Measurements from ENCODE around the gene IL17C. TPM values are rescaled to one million over a fixed set of nuclear protein-coding genes. Genes with fewer than 3 reads are reported as not detected.

IL17C gene
- total and polyA plus RNA-seq, 4 experiments from 2014 or later = 0.44 TPM; not detected in 3

GRCh38 chr16:88671806-88672205, 33.4 kb downstream of the IL17C start:
- H3K27ac Mint-ChIP-seq = no peak overlapping the region
- ChIA-PET POLR2A (ENCODE audit: partially characterized antibody) (interaction anchor here (0.9 to 3.7 kb wide), 4 partner anchors 9 to 32 kb away, joined by 3 to 11 read pairs (median 3); no protein-coding TSS in a partner anchor), CTCF (ENCODE audit: partially characterized antibody) (no interaction called here)
- no peaks in the 10 kb centered on the region for H3K9me3 ChIP-seq (ENCODE audit: control insufficient read depth in 1 of 2, low read length in 2 of 2)
- peaks cover 3% of the 10 kb centered on the region for H3K36me3 ChIP-seq (ENCODE audit: insufficient read depth, low read length)
- peaks cover 0 to 2% (median 0%) of the 10 kb centered on the region in 4 donors for H3K4me1 Mint-ChIP-seq
- H3K27ac ChIP-seq (ENCODE audit: low read depth, low read length) = no peak overlapping the region
- no peak overlapping the region for H3K4me3 ChIP-seq (ENCODE audit: low read length in 2 of 2)
- intact Hi-C loops (cut with micrococcal nuclease) = no loop called here
- H3K36me3 Mint-ChIP-seq = peaks cover 0 to 2% of the 10 kb centered on the region in 2 donors
- no peak overlapping the region for H3K4me3 Mint-ChIP-seq
- no peaks in the 10 kb centered on the region for H3K27me3 ChIP-seq (ENCODE audit: insufficient read depth, low read length)
- no peaks in the 10 kb centered on the region for H3K4me1 ChIP-seq (ENCODE audit: insufficient read depth, low read length)
- no peak for DNase-seq
- no peaks in the 10 kb centered on the region for H3K27me3 Mint-ChIP-seq
- no peaks in the 10 kb centered on the region for H3K9me3 Mint-ChIP-seq

GRCh38 chr16:88672776-88673175, 34.4 kb downstream of the IL17C start:
- Histone ChIP-seq H3K4me1 (ENCODE audit: insufficient read depth, low read length) (no peaks in the 10 kb centered on the region), H3K9me3 (ENCODE audit: control insufficient read depth in 1 of 2, low read length in 2 of 2) (no peaks in the 10 kb centered on the region), H3K27ac (ENCODE audit: low read depth, low read length) (no peak overlapping the region), H3K27me3 (ENCODE audit: insufficient read depth, low read length) (no peaks in the 10 kb centered on the region), H3K4me3 (ENCODE audit: low read length in 2 of 2) (no peak overlapping the region), H3K36me3 (ENCODE audit: insufficient read depth, low read length) (peaks cover 12% of the 10 kb centered on the region)
- Mint-ChIP-seq H3K9me3 (no peaks in the 10 kb centered on the region), H3K4me3 (no peak overlapping the region), H3K27ac (no peak overlapping the region), H3K27me3 (no peaks in the 10 kb centered on the region), H3K4me1 (no peaks in the 10 kb centered on the region), H3K36me3 (peaks cover 0 to 4% of the 10 kb centered on the region in 2 donors)
- POLR2A ChIA-PET (ENCODE audit: partially characterized antibody) = interaction anchor here (1.1 to 3.7 kb wide), 2 partner anchors 8 to 27 kb away, joined by 3 to 11 read pairs; no protein-coding TSS in a partner anchor
- DNase-seq = no peak
- CTCF ChIA-PET (ENCODE audit: partially characterized antibody) = no interaction called here
- intact Hi-C loops (cut with micrococcal nuclease) = no loop called here

GRCh38 chr16:88673716-88674379, 35.5 kb downstream of the IL17C start:
- Mint-ChIP-seq H3K36me3 (peaks cover 0 to 8% of the 10 kb centered on the region in 2 donors), H3K9me3 (no peaks in the 10 kb centered on the region)
- intact Hi-C loops (cut with micrococcal nuclease) = no loop called here

GRCh38 chr16:88676502-88677242, 38.3 kb downstream of the IL17C start:
- peaks cover 37% of the 10 kb centered on the region for H3K36me3 ChIP-seq (ENCODE audit: insufficient read depth, low read length)
- no peaks in the 10 kb centered on the region for H3K27me3 Mint-ChIP-seq

More at GRCh38 chr16:88673716-88674379, 35.5 kb downstream of the IL17C start:
- ChIA-PET POLR2A (ENCODE audit: partially characterized antibody) (interaction anchor here (1.1 kb wide), 1 partner anchor 12 kb away, joined by 4 read pairs; the partner anchor contains the start of gene SNAI3), CTCF (ENCODE audit: partially characterized antibody) (no interaction called here)
- Histone ChIP-seq H3K9me3 (ENCODE audit: control insufficient read depth in 1 of 2, low read length in 2 of 2) (no peaks in the 10 kb centered on the region), H3K4me1 (ENCODE audit: insufficient read depth, low read length) (no peaks in the 10 kb centered on the region), H3K27ac (ENCODE audit: low read depth, low read length) (no peak overlapping the region), H3K36me3 (ENCODE audit: insufficient read depth, low read length) (peaks cover 23% of the 10 kb centered on the region), H3K27me3 (ENCODE audit: insufficient read depth, low read length) (no peaks in the 10 kb centered on the region), H3K4me3 (ENCODE audit: low read length in 2 of 2) (no peak overlapping the region)
- Mint-ChIP-seq H3K4me3 (no peak overlapping the region), H3K27ac (peak overlapping the region in 1 of 7 donors; percentile 8), H3K27me3 (no peaks in the 10 kb centered on the region), H3K4me1 (no peaks in the 10 kb centered on the region)
- no peak for DNase-seq

DNA sequence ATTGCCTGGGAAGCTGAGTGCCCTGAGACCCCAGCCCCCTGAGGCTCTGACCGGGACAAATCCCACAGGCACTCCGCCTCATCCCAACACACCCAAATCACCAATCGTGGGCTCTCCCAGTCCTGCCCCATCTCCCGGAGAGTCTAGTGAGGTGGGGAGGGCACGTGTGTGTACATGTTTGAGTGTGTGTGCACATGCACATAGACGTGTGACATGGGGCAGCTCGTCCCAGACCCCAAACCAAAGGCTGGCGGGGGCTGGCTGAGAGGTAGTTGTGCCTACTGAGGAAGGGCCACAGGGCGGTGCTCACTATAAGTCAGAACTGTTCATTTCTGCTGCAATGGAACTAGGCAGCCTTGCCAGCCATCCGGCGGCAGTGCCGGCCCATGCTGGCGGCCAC, 39.3 kb downstream of the IL17C start:
- intact Hi-C loops (cut with micrococcal nuclease) = no loop called here
- H3K4me3 Mint-ChIP-seq = no peak overlapping the region
- Histone ChIP-seq H3K36me3 (ENCODE audit: insufficient read depth, low read length) (peaks cover 37% of the 10 kb centered on the region), H3K4me1 (ENCODE audit: insufficient read depth, low read length) (peaks cover 23% of the 10 kb centered on the region), H3K27ac (ENCODE audit: low read depth, low read length) (no peak overlapping the region), H3K27me3 (ENCODE audit: insufficient read depth, low read length) (no peaks in the 10 kb centered on the region), H3K4me3 (ENCODE audit: low read length in 2 of 2) (no peak overlapping the region), H3K9me3 (ENCODE audit: control insufficient read depth in 1 of 2, low read length in 2 of 2) (no peaks in the 10 kb centered on the region)
- H3K27ac Mint-ChIP-seq = peak overlapping the region in 2 of 7 donors; percentile 50 to 61
- H3K9me3 Mint-ChIP-seq = no peaks in the 10 kb centered on the region
- no peak for DNase-seq
- ChIA-PET POLR2A (ENCODE audit: partially characterized antibody) (interaction anchor here (8.0 kb wide), 1 partner anchor 26 kb away, joined by 91 read pairs; the partner anchor contains the start of genes CTU2 and RNF166), CTCF (ENCODE audit: partially characterized antibody) (no interaction called here)
- H3K4me1 Mint-ChIP-seq = peaks cover 17 to 23% (median 20%) of the 10 kb centered on the region in 4 donors
- no peaks in the 10 kb centered on the region for H3K27me3 Mint-ChIP-seq
- peaks cover 3 to 24% of the 10 kb centered on the region in 2 donors for H3K36me3 Mint-ChIP-seq

More at GRCh38 chr16:88676502-88677242, 38.3 kb downstream of the IL17C start:
- CTCF ChIA-PET (ENCODE audit: partially characterized antibody) = interaction anchor here (2.0 kb wide), 1 partner anchor 8 kb away, joined by 4 read pairs; no protein-coding TSS in a partner anchor
- no peak overlapping the region for H3K27ac ChIP-seq (ENCODE audit: low read depth, low read length)
- Mint-ChIP-seq H3K9me3 (no peaks in the 10 kb centered on the region), H3K36me3 (peaks cover 3 to 16% of the 10 kb centered on the region in 2 donors), H3K4me1 (peaks cover 9 to 13% (median 10%) of the 10 kb centered on the region in 4 donors), H3K4me3 (no peak overlapping the region), H3K27ac (no peak overlapping the region)
- no peaks in the 10 kb centered on the region for H3K9me3 ChIP-seq (ENCODE audit: control insufficient read depth in 1 of 2, low read length in 2 of 2)
- intact Hi-C loops (cut with micrococcal nuclease) = no loop called here
- peaks cover 13% of the 10 kb centered on the region for H3K4me1 ChIP-seq (ENCODE audit: insufficient read depth, low read length)
- no peaks in the 10 kb centered on the region for H3K27me3 ChIP-seq (ENCODE audit: insufficient read depth, low read length)
- no peak overlapping the region for H3K4me3 ChIP-seq (ENCODE audit: low read length in 2 of 2)
- POLR2A ChIA-PET (ENCODE audit: partially characterized antibody) = interaction anchor here (8.0 kb wide), 1 partner anchor 27 kb away, joined by 91 read pairs; the partner anchor contains the start of genes CTU2 and RNF166
- DNase-seq = no peak

DNA sequence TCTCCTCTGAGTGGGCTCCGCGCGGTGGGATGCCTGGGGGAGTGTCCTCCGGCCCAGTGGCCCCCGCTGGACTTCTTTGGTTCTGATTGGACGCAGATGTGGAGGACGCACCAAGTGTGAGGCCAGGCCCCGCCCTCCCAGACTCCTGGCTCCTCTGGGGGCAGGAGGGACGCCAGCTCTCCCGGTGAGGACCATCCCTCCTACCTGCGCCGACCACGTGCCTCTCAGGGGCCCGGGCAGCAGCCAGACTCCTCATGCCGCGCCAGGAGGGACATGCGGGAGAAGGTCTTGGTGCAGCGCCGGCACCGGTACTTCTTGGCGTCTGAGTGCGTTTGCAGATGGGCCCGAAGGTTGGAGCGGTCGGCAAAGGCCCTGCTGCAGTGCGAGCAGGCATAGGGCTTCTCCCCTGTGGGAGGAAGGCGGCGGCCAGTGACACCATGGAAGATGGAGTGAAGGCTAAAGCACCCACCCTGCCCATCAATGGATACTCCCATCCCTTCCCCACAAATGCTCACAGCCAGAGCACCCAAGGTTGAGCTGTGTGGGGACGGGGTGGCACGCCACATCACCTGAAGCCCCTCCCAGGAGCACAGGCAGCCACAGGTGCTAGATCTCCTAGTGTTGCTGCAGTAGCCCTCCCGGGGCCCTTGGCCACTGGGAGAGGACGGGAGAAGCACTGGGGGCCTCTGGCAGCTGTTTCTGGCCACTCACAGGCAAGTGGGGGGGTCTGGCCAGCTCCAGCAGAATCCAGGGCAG, 40.0 kb downstream of the IL17C start:
- Histone ChIP-seq H3K4me3 (ENCODE audit: low read length in 2 of 2) (no peak overlapping the region), H3K9me3 (ENCODE audit: control insufficient read depth in 1 of 2, low read length in 2 of 2) (no peaks in the 10 kb centered on the region), H3K36me3 (ENCODE audit: insufficient read depth, low read length) (peaks cover 37% of the 10 kb centered on the region), H3K4me1 (ENCODE audit: insufficient read depth, low read length) (peaks cover 23% of the 10 kb centered on the region), H3K27me3 (ENCODE audit: insufficient read depth, low read length) (no peaks in the 10 kb centered on the region), H3K27ac (ENCODE audit: low read depth, low read length) (no peak overlapping the region)
- DNase-seq = no peak
- H3K4me3 Mint-ChIP-seq = no peak overlapping the region
- CTCF ChIA-PET (ENCODE audit: partially characterized antibody) = no interaction called here
- H3K27ac Mint-ChIP-seq = no peak overlapping the region
- H3K4me1 Mint-ChIP-seq = peaks cover 17 to 28% (median 20%) of the 10 kb centered on the region in 4 donors
- intact Hi-C loops (cut with micrococcal nuclease) = no loop called here
- H3K27me3 Mint-ChIP-seq = no peaks in the 10 kb centered on the region
- POLR2A ChIA-PET (ENCODE audit: partially characterized antibody) = interaction anchor here (8.0 kb wide), 1 partner anchor 26 kb away, joined by 91 read pairs; the partner anchor contains the start of genes CTU2 and RNF166
- no peaks in the 10 kb centered on the region for H3K9me3 Mint-ChIP-seq
- H3K36me3 Mint-ChIP-seq = peaks cover 3 to 24% of the 10 kb centered on the region in 2 donors
